Esophagus squamous epithelium (tissue), 4 donors: Measurements from ENCODE around the gene CRHR1.

ENCODE experiments used
- CTCF ChIP-seq, 6 experiments: fragments of 450-650 bp in 4 of 6; fragments of 200-600 bp in 2 of 6; sonication (generic) in 2 of 6; IDR thresholded peaks; one replicate each; pipeline ENCODE4 v1.5.1; 2016 to 2019; ENCODE audit warnings: antibody characterized with exemption in 6 of 6, mild to moderate bottlenecking in 4 of 6, moderate library complexity in 4 of 6
- POLR2A ChIP-seq, 4 donors: fragments of 450-650 bp; IDR thresholded peaks; one replicate each; pipeline ENCODE4 v1.6.1; 2017; ENCODE audit warnings: antibody characterized with exemption in 4 of 4, mild to moderate bottlenecking in 4 of 4, moderate library complexity in 3 of 4

DNA sequence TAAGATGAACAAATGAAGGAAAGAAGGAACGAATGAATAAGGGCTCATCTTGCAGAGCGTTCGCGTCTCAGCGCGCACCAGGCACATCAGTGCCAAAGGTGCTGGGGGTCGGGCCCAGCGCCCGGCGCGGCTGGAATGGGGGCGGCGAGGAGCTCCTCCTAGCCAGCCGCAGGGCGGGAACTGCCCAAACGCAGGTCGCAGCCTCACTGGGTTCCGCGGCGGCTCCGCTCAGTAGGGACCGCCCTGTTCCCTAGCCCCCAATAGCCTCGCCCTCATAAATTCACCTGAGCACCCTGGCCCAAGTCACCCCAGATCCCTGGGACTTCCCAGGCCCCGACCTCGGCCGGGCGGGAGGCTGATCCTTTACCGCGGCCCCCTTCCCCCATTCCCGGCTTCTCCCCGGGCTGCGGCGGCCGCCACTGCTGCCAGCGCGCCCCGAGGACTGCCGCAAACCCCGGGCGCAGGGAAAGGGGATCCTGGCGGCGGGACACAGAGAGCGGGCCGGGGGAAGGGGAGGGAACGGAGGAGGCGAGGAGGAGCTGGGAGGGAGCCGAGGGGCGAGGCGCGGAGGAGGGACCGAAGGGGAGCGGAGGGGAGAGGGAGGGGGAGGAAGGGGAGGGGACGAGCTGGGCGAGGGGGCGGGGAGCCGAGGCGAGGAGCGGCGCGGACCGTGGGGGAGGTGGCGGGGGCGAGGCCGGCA is 377 bp upstream of the CRHR1 start:
- TF ChIP-seq CTCF (IDR thresholded peaks at IDR 0.05) = no peak
- TF ChIP-seq POLR2A (IDR thresholded peaks at IDR 0.05) = no peak
